Loucy (cell line): Measurements from ENCODE around the gene UNC13D.

Source experiments
- H2AFZ ChIP-seq: fragments of 200-600 bp; sonication (generic); 2 replicates; pipeline ENCODE4 v1.6.0; 2016; ENCODE audit warnings: antibody characterized with exemption, mild to moderate bottlenecking, low read length, moderate library complexity
- H3F3A ChIP-seq: fragments of 200-600 bp; 2 replicates; pipeline ENCODE4 v1.6.0; 2016; ENCODE audit warnings: antibody characterized with exemption, low read depth, mild to moderate bottlenecking
- H3K27me3 ChIP-seq: fragments of 200-600 bp; sonication (generic); 2 replicates; pipeline ENCODE4 v1.6.1; 2014; ENCODE audit warnings: low read length, mild to moderate bottlenecking; ENCODE audit not compliant: insufficient read depth, poor library complexity, severe bottlenecking
- H3K36me3 ChIP-seq: fragments of 200-600 bp; sonication (generic); 2 replicates; pipeline ENCODE4 v1.6.1; 2016; ENCODE audit warnings: low read length; ENCODE audit not compliant: insufficient read depth
- H3K4me1 ChIP-seq: fragments of 200-600 bp; sonication (generic); 2 replicates; pipeline ENCODE4 v1.5.1; 2014; ENCODE audit warnings: low read length, mild to moderate bottlenecking; ENCODE audit not compliant: insufficient read depth, poor library complexity, severe bottlenecking
- H3K4me2 ChIP-seq: fragments of 200-600 bp; sonication (generic); 2 replicates; pipeline ENCODE4 v1.6.0; 2014; ENCODE audit warnings: antibody characterized with exemption, low read length, low read depth, mild to moderate bottlenecking; ENCODE audit not compliant: poor library complexity, severe bottlenecking
- H3K4me3 ChIP-seq: fragments of 200-600 bp; sonication (generic); 2 replicates; pipeline ENCODE4 v1.5.1; 2014; ENCODE audit warnings: low read length, mild to moderate bottlenecking, mixed read lengths; ENCODE audit not compliant: poor library complexity, severe bottlenecking
- H3K79me2 ChIP-seq: fragments of 200-600 bp; sonication (generic); 2 replicates; pipeline ENCODE4 v1.6.1; 2014; ENCODE audit warnings: low read length; ENCODE audit not compliant: insufficient read depth
- H3K9ac ChIP-seq: fragments of 200-600 bp; sonication (generic); 2 replicates; pipeline ENCODE4 v1.6.0; 2014; ENCODE audit warnings: mild to moderate bottlenecking, low read depth, low read length, moderate library complexity; ENCODE audit not compliant: poor library complexity, severe bottlenecking
- H3K9me2 ChIP-seq: fragments of 200-600 bp; sonication (generic); replicated peaks from 2 replicates; pipeline ENCODE4 v1.6.1; 2016; ENCODE audit warnings: low read depth, low read length, mixed read lengths
- H3K9me3 ChIP-seq: fragments of 200-600 bp; sonication (generic); 2 replicates; pipeline ENCODE4 v1.6.1; 2014; ENCODE audit warnings: mild to moderate bottlenecking, antibody characterized with exemption, low read length, low read depth; ENCODE audit not compliant: insufficient read depth
- H4K20me1 ChIP-seq: fragments of 200-600 bp; sonication (generic); 2 replicates; pipeline ENCODE4 v1.6.0; 2014; ENCODE audit warnings: antibody characterized with exemption, low read length, mild to moderate bottlenecking; ENCODE audit not compliant: insufficient read depth, poor library complexity, severe bottlenecking
- EZH2phosphoT487 ChIP-seq: fragments of 200-600 bp; IDR thresholded peaks from 2 replicates; pipeline ENCODE4 v1.6.1; 2018; ENCODE audit warnings: antibody characterized with exemption, mild to moderate bottlenecking, moderate library complexity, borderline replicate concordance
- TF ChIP-seq, protein P1 (sequence below): fragments of 200-600 bp; sonication (generic); conservative IDR thresholded peaks from 2 replicates; pipeline ENCODE4 v1.5.1; 2014; ENCODE audit warnings: mild to moderate bottlenecking, antibody characterized with exemption, low read length

UNC13D gene

DNA sequence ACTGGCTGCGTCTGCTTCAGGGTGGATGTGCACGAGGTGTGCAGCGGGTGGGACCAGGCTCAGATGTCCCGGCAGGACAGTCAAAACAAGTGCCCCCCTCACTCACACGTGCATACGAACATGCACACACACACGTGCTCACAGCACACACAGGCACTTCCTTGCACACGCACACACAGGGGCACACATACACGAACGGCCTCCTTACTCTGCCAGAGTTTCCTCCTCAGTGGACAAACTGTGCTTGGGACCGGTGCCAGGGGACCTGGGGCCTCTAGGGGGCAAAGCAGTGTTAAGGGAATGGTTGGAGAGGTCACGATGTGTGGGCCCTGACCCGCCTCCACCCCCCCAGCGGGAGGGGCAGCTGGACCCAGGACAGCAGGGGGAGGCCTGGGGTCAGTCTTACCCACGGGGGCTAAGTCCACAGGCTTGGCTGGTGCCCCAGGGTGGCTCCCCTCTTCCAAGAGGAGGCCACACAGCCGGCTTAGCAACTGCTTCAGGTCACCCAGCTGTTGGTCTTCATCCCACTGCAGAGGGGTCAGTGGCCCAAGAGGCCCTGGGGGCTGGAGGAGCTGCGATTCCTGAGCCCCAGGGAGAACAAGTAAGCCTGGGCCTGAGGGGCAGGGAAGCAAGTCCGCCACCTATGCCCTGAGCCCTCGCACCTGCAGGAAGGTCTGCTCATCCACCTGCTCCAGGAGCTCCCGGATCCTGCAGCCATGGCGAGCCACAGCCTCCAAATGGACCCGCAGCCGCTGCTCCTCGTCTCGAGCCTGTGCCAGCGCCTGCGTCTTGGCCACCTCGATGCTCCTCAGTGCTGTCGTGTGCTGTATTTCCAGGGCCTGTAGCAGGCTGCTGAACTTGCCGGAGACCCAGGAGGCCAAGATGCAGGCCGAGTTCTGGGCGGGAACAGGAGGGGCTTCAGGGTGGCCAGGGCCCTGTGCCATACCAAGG, 47.7 kb upstream of the UNC13D start:
- H3K9me2 ChIP-seq = no peaks in the 10 kb centered on the region
- TF ChIP-seq, protein P1, sequence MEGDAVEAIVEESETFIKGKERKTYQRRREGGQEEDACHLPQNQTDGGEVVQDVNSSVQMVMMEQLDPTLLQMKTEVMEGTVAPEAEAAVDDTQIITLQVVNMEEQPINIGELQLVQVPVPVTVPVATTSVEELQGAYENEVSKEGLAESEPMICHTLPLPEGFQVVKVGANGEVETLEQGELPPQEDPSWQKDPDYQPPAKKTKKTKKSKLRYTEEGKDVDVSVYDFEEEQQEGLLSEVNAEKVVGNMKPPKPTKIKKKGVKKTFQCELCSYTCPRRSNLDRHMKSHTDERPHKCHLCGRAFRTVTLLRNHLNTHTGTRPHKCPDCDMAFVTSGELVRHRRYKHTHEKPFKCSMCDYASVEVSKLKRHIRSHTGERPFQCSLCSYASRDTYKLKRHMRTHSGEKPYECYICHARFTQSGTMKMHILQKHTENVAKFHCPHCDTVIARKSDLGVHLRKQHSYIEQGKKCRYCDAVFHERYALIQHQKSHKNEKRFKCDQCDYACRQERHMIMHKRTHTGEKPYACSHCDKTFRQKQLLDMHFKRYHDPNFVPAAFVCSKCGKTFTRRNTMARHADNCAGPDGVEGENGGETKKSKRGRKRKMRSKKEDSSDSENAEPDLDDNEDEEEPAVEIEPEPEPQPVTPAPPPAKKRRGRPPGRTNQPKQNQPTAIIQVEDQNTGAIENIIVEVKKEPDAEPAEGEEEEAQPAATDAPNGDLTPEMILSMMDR = no peak
- TF ChIP-seq EZH2phosphoT487 = no peak
- no peak overlapping the region for H3K4me2 ChIP-seq
- peaks cover 20% of the 10 kb centered on the region for H3K4me1 ChIP-seq
- no peak overlapping the region for H3K9ac ChIP-seq
- H2AFZ ChIP-seq = no peak overlapping the region
- no peaks in the 10 kb centered on the region for H3F3A ChIP-seq
- no peak overlapping the region for H3K4me3 ChIP-seq
- no peaks in the 10 kb centered on the region for H3K36me3 ChIP-seq
- H3K9me3 ChIP-seq = no peaks in the 10 kb centered on the region
- no peaks in the 10 kb centered on the region for H3K27me3 ChIP-seq
- no peaks in the 10 kb centered on the region for H4K20me1 ChIP-seq
- peaks cover 31% of the 10 kb centered on the region for H3K79me2 ChIP-seq

DNA sequence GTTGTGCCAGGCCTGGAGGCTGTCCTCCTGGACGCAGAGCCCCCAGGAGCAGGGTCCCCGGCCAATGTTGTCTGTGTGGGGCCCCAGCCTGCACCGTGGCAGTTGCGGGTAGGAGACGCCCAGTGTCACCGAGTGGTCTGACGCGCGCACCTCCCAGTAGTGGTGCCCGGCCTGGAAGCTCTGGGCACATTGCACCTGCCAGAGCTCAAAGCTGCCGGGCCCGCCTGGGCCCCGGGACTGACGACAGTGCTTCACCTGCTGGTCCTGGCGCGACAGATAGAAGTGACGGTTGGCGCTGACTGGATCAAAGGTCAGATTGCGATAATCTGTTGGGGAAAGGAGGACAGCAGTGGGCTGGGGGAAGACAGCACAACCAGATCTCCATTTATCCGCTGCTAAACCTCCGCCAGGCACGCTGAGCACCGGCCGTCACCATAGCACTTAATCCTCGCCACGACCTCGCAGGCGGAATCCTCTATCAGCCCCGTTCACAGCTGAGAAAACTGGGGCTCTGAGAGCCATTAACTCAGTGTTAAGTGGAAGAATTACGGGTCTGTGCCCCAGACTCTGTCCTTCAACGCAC, 46.9 kb upstream of the UNC13D start:
- Histone ChIP-seq H3K36me3 (no peaks in the 10 kb centered on the region), H2AFZ (no peak overlapping the region), H3K4me2 (no peak overlapping the region)

DNA sequence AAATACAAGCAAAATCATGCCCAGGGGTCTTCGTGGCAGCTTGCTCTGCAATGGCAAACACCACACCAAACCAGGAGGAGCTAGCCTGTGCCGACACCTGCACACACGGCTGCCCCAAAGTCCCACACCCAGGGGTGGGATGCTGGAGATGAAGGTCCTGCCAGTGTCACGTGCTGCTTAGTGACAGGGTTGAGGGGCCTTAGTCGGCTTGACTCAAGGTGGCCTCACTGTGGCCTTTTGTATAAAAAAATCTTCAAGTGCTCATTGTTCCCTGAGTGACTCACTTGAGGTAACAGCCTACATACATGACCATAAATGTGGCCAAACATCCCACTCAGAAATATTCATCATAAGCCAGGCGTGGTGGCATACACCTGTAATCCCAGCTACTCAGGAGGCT, 45.2 kb upstream of the UNC13D start:
- Histone ChIP-seq H3K27me3 (no peaks in the 10 kb centered on the region), H3K9me2 (no peaks in the 10 kb centered on the region), H3K9me3 (no peaks in the 10 kb centered on the region), H3F3A (no peaks in the 10 kb centered on the region), H3K36me3 (no peaks in the 10 kb centered on the region), H3K4me2 (no peak overlapping the region), H2AFZ (no peak overlapping the region), H3K9ac (no peak overlapping the region), H3K4me3 (no peak overlapping the region), H4K20me1 (no peaks in the 10 kb centered on the region), H3K79me2 (peaks cover 10% of the 10 kb centered on the region; the same call in 1 of the 2 replicates), H3K4me1 (peaks cover 9% of the 10 kb centered on the region)
- TF ChIP-seq, protein P1 = peak; percentile 43; the same call in 1 of the 2 replicates
- TF ChIP-seq EZH2phosphoT487 = no peak

More for the DNA sequence above, 46.9 kb upstream of the UNC13D start:
- H3K27me3 ChIP-seq = no peaks in the 10 kb centered on the region
- no peak overlapping the region for H3K4me3 ChIP-seq
- H3F3A ChIP-seq = no peaks in the 10 kb centered on the region
- peaks cover 20% of the 10 kb centered on the region for H3K4me1 ChIP-seq
- H3K79me2 ChIP-seq = peaks cover 27% of the 10 kb centered on the region
- H3K9me3 ChIP-seq = no peaks in the 10 kb centered on the region
- H4K20me1 ChIP-seq = no peaks in the 10 kb centered on the region
- H3K9me2 ChIP-seq = no peaks in the 10 kb centered on the region
- TF ChIP-seq, protein P1 = no peak
- no peak for TF ChIP-seq EZH2phosphoT487
- H3K9ac ChIP-seq = no peak overlapping the region
